ENCODE measurements around the gene C1D. TPM values are rescaled to one million over a fixed set of nuclear protein-coding genes. Genes with fewer than 3 reads are reported as not detected.

The C1D gene
- total RNA-seq: 10 to 100 TPM; 32.3 to 50.5 (median 49.8) TPM

- Histone ChIP-seq H3K27ac (peak within 1 kb of the TSS; percentile 75 to 94), H3K9me3 (no peaks in the 10 kb centered on the region), H3K4me3 (peak within 1 kb of the TSS; percentile 70 to 86 (median 75)), H3K4me1 (no peaks in the 10 kb centered on the region), H3K27me3 (no peaks in the 10 kb centered on the region), H3K36me3 (no peaks in the 10 kb centered on the region)
- intact Hi-C loops (cut with DNase I; ENCODE audit: low total_unique reads): no loop called here
- peak; percentile 91 to 95 for DNase-seq (ENCODE audit: low spot score in 2 of 2)
- TF ChIP-seq POLR2A (IDR thresholded peaks at IDR 0.05) (peak; percentile 78), CTCF (IDR thresholded peaks at IDR 0.05) (no peak), POLR2AphosphoS5 (IDR thresholded peaks at IDR 0.05) (peak; percentile 75 to 93 (median 84))
Observed at GRCh38 chr2:68062680-68063387, at the start of gene C1D. Gene C1D (minus strand): TSS chr2:68063004. CDS start chr2:68047310, 15,694 bp downstream.

GRCh38 chr2:68110102-68110501, 47.3 kb upstream of the C1D start:
- H3K4me3 ChIP-seq: no peak overlapping the region
- H3K36me3 ChIP-seq: no peaks in the 10 kb centered on the region
- DNase-seq (ENCODE audit: low spot score in 2 of 2): no peak
- H3K4me1 ChIP-seq: no peaks in the 10 kb centered on the region
- peaks cover 0 to 11% of the 10 kb centered on the region in 2 donors for H3K9me3 ChIP-seq
- H3K27me3 ChIP-seq: no peaks in the 10 kb centered on the region
- intact Hi-C loops (cut with DNase I; ENCODE audit: low total_unique reads): no loop called here
- no peak overlapping the region for H3K27ac ChIP-seq
- TF ChIP-seq POLR2A (IDR thresholded peaks at IDR 0.05): no peak
- no peak for TF ChIP-seq CTCF (IDR thresholded peaks at IDR 0.05)
- TF ChIP-seq POLR2AphosphoS5 (IDR thresholded peaks at IDR 0.05): no peak

- Histone ChIP-seq H3K4me3 (no peak overlapping the region), H3K27me3 (no peaks in the 10 kb centered on the region), H3K27ac (no peak overlapping the region), H3K9me3 (peaks cover 0 to 11% of the 10 kb centered on the region in 2 donors), H3K4me1 (no peaks in the 10 kb centered on the region), H3K36me3 (no peaks in the 10 kb centered on the region)
- DNase-seq (ENCODE audit: low spot score in 2 of 2): no peak
- intact Hi-C loops (cut with DNase I; ENCODE audit: low total_unique reads): no loop called here
- TF ChIP-seq POLR2AphosphoS5 (IDR thresholded peaks at IDR 0.05) (no peak), CTCF (IDR thresholded peaks at IDR 0.05) (no peak)
Observed at GRCh38 chr2:68108120-68108519, 45.3 kb upstream of the C1D start.

GRCh38 chr2:68107475-68107874, 44.7 kb upstream of the C1D start:
- no peaks in the 10 kb centered on the region for H3K4me1 ChIP-seq
- no peaks in the 10 kb centered on the region for H3K36me3 ChIP-seq
- TF ChIP-seq POLR2AphosphoS5 (IDR thresholded peaks at IDR 0.05) (no peak), POLR2A (IDR thresholded peaks at IDR 0.05) (no peak), CTCF (IDR thresholded peaks at IDR 0.05) (no peak)

GRCh38 chr2:68104111-68104835, 41.5 kb upstream of the C1D start:
- peaks cover 0 to 11% of the 10 kb centered on the region in 2 donors for H3K9me3 ChIP-seq
- TF ChIP-seq CTCF (IDR thresholded peaks at IDR 0.05) (no peak), POLR2A (IDR thresholded peaks at IDR 0.05) (no peak), POLR2AphosphoS5 (IDR thresholded peaks at IDR 0.05) (no peak)
- H3K27me3 ChIP-seq: no peaks in the 10 kb centered on the region
- H3K4me1 ChIP-seq: no peaks in the 10 kb centered on the region
- intact Hi-C loops (cut with DNase I; ENCODE audit: low total_unique reads): no loop called here
- no peak overlapping the region for H3K27ac ChIP-seq
- no peak overlapping the region for H3K4me3 ChIP-seq
- no peak for DNase-seq (ENCODE audit: low spot score in 2 of 2)
- no peaks in the 10 kb centered on the region for H3K36me3 ChIP-seq

More at GRCh38 chr2:68107475-68107874, 44.7 kb upstream of the C1D start:
- Histone ChIP-seq H3K27me3 (no peaks in the 10 kb centered on the region), H3K4me3 (no peak overlapping the region), H3K27ac (no peak overlapping the region), H3K9me3 (peaks cover 0 to 11% of the 10 kb centered on the region in 2 donors)
- no peak for DNase-seq (ENCODE audit: low spot score in 2 of 2)
- intact Hi-C loops (cut with DNase I; ENCODE audit: low total_unique reads): no loop called here

Measured in breast epithelium (tissue), 4 donors.